SK-N-DZ (cell line): ENCODE results near the gene ZBTB20.

Experiments
- DNase-seq: peaks from one replicate; pipeline ENCODE4 v3.0.0-alpha.2; 2015; ENCODE audit warnings: low spot score

Gene ZBTB20

GRCh38 chr3:114929971-114930732 is 216.9 kb downstream of the ZBTB20 start:
- DNase-seq: no peak

GRCh38 chr3:114928989-114929640 is 218.0 kb downstream of the ZBTB20 start:
- DNase-seq: no peak

- no peak for DNase-seq
Measured at GRCh38 chr3:114904633-114905032, 242.5 kb downstream of the ZBTB20 start.

DNA sequence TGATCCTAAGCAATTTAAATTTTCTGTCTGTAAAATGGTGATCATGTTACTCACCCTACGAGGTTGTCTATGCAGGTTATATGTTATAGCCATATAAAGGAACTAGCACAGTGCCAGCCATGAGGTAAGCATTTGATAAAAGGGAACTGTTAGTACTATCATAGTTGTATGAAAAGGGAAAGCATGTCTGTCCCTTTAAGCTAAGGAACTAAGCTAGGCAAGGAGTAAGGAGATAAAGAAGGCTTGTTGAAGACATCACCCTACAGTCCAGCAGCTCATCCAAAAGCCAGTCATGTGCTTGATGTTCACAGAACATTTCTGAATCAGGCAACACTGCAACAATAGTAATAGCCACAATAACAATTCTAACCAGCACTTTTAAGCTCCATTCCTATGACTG is 243.9 kb downstream of the ZBTB20 start:
- DNase-seq: no peak

GRCh38 chr3:114902691-114903101 is 244.4 kb downstream of the ZBTB20 start:
- no peak for DNase-seq

GRCh38 chr3:114900908-114901307 is 246.2 kb downstream of the ZBTB20 start:
- no peak for DNase-seq

- peak; percentile 16 for DNase-seq
Measured at GRCh38 chr3:114899186-114899931, 247.7 kb downstream of the ZBTB20 start.

DNA sequence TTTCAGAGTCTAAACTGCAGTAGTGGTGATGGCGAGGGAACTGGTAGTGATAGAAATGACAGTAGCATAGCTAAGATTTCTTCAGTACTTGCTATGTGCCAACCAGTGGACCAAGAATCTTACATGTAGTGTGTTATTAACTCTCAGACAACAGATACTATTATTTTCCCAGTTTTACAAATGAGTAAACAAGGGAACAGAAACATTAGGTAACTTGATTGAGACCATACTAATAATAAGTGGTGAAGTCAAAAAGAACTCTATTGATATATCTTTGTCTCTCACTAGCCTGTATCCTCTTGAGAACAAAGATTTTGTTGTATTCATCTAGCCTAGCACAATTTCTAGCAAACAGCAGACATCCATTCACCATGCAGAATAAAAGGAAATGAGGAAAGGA is 250.1 kb downstream of the ZBTB20 start:
- no peak for DNase-seq

DNA sequence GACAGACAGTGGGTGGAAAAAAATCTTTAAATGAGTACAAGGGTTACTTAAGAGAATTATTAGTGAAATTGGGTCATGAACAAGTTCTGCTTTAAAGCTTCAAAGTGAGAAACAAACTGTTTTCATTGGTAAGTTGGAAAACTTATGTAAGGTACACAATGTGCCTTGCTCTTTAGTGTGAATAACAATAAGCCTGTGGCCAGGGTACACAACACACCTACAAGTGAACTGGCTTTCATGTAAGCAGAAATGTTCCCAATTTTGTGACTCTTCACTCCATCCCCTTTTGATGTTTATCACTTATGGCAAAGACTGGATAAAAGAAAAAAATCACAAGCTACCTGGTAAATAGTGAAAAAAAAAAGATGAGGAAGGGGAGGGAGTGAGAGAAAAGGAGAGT is 253.7 kb downstream of the ZBTB20 start:
- DNase-seq: no peak

DNA sequence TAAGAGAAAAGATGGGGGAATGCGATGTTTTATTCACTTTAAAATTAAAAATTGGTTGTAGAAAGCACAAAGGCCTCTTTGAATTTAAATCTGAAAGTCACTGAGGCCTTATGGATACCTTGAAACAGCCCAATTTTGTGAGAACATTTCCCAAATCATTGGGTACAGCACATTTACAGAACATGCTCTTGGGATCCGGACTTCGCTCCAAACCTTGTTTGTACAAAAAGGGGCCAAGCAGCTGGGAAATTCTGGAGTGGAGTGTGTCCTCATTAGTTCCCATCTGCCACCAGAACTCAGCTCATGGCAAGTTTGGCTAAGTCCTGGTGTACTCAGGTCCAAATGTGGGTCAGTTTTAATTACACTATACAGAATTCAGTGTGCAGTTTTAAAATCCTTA is 254.2 kb downstream of the ZBTB20 start:
- no peak for DNase-seq

DNA sequence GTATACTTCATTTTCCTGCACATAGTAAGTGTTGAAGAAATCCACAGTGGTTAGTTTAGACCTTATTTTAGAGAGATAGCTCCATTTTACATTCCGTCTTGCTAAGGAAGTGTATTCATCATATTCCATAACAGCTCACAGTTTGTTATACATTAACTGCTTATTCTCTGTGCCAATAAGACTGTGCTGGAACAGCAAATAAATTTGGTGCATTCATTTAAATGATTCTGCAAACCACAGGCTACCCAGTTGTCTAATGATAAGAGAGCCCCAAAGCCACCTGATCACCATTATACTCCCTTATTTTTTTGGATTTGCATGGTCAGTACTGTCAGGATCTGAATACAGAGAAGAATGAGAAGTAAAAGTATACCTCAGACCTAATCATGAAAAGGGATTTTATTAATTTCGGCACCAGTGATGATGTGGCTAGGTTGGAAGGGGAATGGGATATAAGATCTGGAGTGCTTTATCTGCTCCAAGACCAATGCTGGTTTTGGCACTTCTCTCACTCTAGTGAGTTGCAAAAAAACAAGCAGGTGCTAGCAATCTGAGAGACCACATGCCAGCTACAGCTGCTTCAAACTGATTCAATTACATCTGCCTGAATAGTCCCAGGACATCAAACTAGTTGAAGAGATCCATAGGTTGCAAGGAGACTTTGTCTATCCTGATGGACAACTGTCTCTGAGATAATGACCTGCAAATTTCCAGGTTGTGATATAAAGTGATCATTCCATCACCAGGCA is 254.8 kb downstream of the ZBTB20 start:
- DNase-seq: peak; percentile 84

DNA sequence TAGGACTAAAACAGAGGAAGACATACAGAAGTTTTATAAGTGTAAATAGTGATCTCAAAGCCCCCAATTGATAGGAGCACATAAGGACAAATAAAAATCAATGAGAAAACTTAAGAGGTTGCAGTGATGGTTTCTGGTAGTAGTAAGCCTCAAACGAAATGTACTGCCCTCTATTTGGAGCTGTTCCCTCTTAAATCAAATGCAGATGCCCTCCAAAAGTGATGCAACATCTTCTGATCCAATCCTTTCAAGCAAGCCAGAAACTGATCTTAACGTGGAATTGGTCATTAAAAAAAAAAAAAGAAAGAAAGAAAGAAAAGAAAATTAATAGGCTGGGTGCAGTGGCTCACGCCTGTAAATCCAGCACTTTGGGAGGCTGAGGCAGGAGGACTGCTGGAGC is 259.3 kb downstream of the ZBTB20 start:
- no peak for DNase-seq

DNA sequence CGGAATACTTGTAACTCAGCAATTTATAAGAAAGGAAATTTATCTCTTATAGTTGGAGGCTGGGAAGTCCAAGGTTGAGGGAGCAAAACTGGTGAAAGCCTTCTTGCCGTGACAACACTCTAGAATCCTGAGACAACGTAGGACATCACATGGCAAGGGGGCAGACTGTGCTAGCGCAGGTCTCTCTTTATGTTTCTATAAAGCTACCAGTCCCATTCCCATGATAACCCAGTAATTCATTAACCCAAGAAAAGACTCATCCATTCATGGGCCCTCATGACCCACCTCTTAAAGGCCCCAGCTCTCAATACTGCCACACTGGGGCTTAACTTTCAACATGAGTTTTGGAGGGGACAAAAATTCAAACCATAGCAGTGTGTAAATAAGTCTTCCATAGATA is 260.2 kb downstream of the ZBTB20 start:
- DNase-seq: no peak

GRCh38 chr3:114884213-114884923 is 262.7 kb downstream of the ZBTB20 start:
- no peak for DNase-seq

- no peak for DNase-seq
Measured at GRCh38 chr3:114880078-114880477, 267.0 kb downstream of the ZBTB20 start.

DNA sequence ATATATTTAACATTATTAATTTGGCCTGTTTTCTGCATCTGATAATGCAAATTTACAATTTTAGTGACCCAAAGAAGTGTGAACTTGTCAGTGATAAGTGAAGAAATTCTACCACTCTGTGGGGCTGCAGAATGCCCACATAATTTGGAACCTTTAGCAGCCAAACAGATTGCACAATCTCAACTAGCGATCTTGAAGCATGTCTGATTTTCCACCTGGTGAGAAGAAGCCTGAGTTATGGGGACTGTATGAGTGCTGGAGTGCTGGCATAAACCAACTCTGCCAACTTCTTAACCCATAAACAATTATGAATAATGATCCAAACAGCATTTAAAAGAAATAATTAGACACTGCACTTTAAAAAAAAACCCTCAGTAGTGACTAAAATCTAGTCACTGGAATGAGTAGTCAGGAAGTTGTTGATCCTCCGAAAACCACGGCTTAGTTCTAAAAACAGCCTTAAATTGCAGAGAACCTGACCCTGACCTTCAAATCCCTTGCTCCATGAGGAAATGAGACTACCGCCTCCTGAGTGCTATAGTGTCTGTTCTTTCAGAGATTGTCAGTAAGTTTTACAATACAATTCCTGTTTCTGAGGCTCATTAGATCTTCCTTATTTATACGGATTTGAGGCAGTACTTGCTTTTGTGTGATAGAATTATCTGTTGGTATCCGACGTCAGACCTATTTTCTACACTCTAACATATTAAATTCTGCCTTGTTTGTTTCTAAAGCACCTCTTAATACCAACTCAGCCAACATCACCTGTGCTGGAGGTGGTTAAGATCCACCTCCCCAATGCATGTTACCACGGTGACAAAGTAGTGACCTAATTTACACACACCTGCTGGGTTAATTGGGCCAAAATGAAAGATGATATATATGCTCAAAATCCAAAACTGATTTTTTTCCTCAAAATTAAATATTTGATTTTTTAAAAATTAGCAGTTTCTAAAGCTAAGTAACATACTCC is 267.7 kb downstream of the ZBTB20 start:
- no peak for DNase-seq

DNA sequence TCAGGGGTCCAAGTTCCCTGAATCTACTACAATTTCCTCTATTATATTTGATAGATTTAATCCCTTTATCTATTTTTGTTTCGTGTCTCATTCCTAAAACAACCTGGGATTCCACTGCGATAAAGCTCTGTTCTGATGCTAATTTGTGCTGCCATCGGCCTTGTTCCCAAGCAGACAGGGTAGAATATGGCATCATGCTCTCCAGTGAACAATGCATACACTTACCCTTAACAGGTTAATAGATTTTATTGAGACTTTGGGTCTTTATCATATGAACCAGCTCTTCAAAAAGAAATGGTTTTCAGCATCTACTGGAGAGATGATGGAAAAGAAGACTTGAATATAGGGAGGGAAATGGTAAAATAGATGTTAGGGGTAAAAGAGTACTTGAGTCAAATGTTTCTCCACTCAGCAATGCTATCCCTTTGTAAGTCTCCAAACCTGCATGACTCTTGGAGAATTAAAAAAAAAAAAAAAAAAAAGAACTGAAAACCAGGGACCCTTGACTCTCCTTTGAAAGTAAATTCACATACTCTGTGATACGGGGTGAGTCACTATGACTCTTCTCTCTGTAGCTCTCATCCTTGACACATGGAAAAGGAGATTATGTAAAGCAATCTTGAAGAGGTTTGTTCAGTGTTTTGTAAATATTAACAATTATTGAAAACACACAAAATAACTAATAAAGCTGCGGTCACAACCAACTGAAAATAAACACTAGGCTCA is 268.8 kb downstream of the ZBTB20 start:
- no peak for DNase-seq

DNA sequence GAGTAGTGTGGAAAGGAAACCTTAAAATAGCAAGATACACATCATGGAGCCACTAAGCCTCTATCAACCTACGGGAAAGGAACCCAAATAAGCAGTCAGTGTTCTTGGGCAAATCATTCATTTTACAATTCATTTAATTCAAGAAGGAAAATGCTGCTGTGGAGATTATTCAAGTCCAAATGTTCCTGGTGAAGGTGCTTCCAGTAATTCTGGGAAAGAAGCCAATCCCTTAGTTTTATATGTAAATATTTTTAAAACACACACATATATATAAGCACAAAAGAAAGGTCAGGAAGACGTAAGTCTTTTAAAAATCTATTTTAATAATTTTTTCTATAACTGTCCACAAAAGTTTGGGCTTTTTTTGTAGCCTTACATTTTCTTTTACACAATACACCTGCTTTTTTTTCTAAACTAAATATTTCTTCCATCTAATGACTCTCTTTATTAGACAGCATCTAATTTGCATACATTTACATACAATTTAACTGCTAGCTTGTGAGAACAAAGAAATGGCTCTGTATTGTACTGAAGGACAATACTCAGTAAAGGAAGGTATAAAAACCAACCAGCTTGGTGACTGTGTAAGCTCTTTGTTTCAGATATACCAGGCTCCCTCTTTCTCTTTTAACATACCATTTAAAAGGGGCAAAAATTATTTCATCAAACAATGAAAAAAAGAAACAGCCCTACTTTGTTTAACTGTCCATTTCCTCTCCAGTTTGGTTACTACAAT is 269.5 kb downstream of the ZBTB20 start:
- DNase-seq: no peak

DNA sequence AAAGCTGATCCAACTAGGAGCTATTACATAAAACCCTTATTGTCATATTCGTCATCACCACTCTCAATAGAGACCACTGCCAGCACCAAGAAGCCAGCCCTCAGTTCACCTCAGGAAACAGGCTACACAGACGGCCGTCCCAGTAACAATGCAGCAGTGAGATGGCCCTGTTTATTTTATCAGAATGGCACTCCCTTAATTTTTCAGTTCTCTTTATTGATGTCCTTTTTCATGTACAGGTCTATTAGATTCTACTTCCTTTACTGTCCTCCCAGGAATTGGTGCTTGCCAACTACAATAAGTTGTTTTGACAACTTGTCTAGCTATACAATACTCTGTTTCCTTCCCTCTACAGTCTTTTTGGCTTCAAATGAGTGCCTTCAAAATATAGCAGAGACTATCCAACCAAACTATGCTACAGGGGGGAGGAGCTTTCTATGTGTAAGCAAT is 272.5 kb downstream of the ZBTB20 start:
- no peak for DNase-seq
